Neutrophil (primary cell): Measurements from ENCODE around the gene ATXN1.

Experiments used
- H3K27ac ChIP-seq: fragments of 200-600 bp; sonication (generic); 2 replicates; pipeline ENCODE4 v1.5.1; 2016; ENCODE audit warnings: mild to moderate bottlenecking, moderate library complexity
- H3K27me3 ChIP-seq: fragments of 200-600 bp; sonication (generic); 2 replicates; pipeline ENCODE4 v1.6.0; 2016; ENCODE audit warnings: mild to moderate bottlenecking
- H3K36me3 ChIP-seq: fragments of 200-600 bp; sonication (generic); 2 replicates; pipeline ENCODE4 v1.5.1; 2017
- H3K4me1 ChIP-seq, 2 experiments: fragments of 200-600 bp in 1 of 2; sonication (generic) in 1 of 2; 1 replicate in 1 of 2; 2 replicates in 1 of 2; pipeline versions ENCODE4 v1.5.1 to v1.6.1; 2013 to 2016; ENCODE audit warnings: low read depth in 1 of 2, low read length in 1 of 2, mild to moderate bottlenecking in 1 of 2, moderate library complexity in 1 of 2; ENCODE audit not compliant: control insufficient read depth in 1 of 2, insufficient read depth in 1 of 2
- H3K4me3 ChIP-seq, 2 experiments: fragments of 200-600 bp in 1 of 2; sonication (generic) in 1 of 2; 1 replicate in 1 of 2; 2 replicates in 1 of 2; pipeline ENCODE4 v1.5.1; 2013 to 2016; ENCODE audit warnings: low read depth in 1 of 2, low read length in 1 of 2, mild to moderate bottlenecking in 1 of 2, moderate library complexity in 1 of 2
- H3K9me3 ChIP-seq: fragments of 200-600 bp; sonication (generic); 2 replicates; pipeline ENCODE4 v1.5.1; 2016
- CTCF ChIP-seq: fragments of 200-600 bp; sonication (generic); IDR thresholded peaks from 2 replicates; pipeline ENCODE4 v1.5.1; 2016; ENCODE audit warnings: antibody characterized with exemption

The ATXN1 gene

DNA sequence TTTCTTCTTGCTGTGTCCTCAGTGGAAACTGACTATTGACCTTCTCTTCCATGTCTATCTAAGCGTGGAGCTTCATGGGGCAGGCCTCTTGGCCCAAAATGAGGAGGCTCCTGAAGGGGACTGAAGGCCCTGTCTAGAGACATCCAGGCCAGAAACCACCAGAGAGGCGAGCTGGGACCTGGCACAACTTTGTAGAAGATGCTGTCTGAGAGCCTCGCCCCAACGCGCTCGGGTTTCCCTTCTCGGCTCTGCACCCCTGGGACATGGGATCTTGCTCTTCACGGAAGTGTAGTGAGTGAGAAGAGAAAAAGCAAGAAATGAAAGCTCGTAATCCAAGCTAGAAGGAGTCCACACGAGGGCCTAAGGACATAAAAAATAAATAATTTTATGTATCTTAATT, 426.1 kb downstream of the ATXN1 start:
- Histone ChIP-seq H3K4me3 (no peak overlapping the region), H3K27ac (no peak overlapping the region), H3K27me3 (no peaks in the 10 kb centered on the region), H3K36me3 (peaks cover 7% of the 10 kb centered on the region), H3K9me3 (no peaks in the 10 kb centered on the region), H3K4me1 (peaks cover 6 to 15% of the 10 kb centered on the region in 2 experiments)
- no peak for TF ChIP-seq CTCF

DNA sequence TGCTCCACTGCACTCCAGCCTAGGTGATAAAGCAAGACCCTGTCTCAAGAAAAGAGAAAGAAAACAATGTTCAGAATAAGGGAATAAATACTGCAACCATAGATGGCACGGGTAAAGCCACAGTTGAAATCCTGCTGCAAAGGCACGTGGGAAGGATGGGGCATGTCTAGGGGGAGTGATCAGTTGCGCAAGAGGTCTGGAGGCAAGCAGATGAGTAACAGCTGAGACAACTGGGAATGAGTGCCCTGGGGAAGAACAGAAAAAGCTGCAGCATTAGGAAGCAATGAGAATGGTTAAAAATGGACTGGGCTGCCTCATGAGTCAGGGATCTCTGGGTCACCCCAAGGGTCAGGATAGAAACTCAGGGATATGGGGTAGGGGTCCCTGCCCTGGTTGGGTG, 426.6 kb downstream of the ATXN1 start:
- H3K27me3 ChIP-seq = no peaks in the 10 kb centered on the region
- no peaks in the 10 kb centered on the region for H3K9me3 ChIP-seq
- H3K36me3 ChIP-seq = peaks cover 7% of the 10 kb centered on the region
- no peak overlapping the region for H3K4me3 ChIP-seq
- no peak overlapping the region for H3K27ac ChIP-seq
- no peak for TF ChIP-seq CTCF
- H3K4me1 ChIP-seq = peaks cover 6 to 15% of the 10 kb centered on the region in 2 experiments

DNA sequence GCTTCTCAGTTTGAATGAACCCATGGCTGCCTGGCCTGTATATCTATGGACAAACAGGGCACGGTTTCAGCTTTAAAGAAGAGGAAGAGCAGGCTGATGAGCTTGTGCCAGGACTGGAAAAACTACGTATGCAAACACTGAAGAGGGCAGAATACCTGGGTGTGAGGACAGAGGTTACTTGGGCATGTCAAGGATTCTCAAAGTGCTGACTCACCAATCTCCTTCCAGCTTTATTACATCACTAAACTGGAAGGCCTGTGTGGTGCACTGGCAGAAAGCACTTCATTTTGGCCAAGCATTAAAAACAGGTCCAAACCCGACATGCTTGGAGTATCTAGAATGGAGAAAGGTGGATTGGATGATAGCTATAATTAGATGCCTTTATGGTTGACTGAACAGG, 427.7 kb downstream of the ATXN1 start:
- no peak overlapping the region for H3K4me3 ChIP-seq
- no peaks in the 10 kb centered on the region for H3K27me3 ChIP-seq
- peaks cover 7% of the 10 kb centered on the region for H3K36me3 ChIP-seq
- TF ChIP-seq CTCF = no peak
- no peaks in the 10 kb centered on the region for H3K9me3 ChIP-seq
- H3K27ac ChIP-seq = no peak overlapping the region
- peaks cover 6 to 15% of the 10 kb centered on the region in 2 experiments for H3K4me1 ChIP-seq

- TF ChIP-seq CTCF = peak; percentile 84
- no peak overlapping the region for H3K27ac ChIP-seq
- H3K27me3 ChIP-seq = no peaks in the 10 kb centered on the region
- H3K36me3 ChIP-seq = peaks cover 14% of the 10 kb centered on the region
- peaks cover 6 to 15% of the 10 kb centered on the region in 2 experiments for H3K4me1 ChIP-seq
- H3K4me3 ChIP-seq = no peak overlapping the region
- no peaks in the 10 kb centered on the region for H3K9me3 ChIP-seq
Measured at GRCh38 chr6:16332175-16332542, 429.1 kb downstream of the ATXN1 start.

GRCh38 chr6:16331384-16332174, 429.7 kb downstream of the ATXN1 start:
- Histone ChIP-seq H3K27ac (no peak overlapping the region), H3K4me1 (peaks cover 6 to 15% of the 10 kb centered on the region in 2 experiments), H3K27me3 (no peaks in the 10 kb centered on the region), H3K4me3 (no peak overlapping the region), H3K9me3 (no peaks in the 10 kb centered on the region), H3K36me3 (peaks cover 17% of the 10 kb centered on the region)
- peak; percentile 92 for TF ChIP-seq CTCF
